Measurements from ENCODE around the gene CCND3. TPM values are rescaled to one million over a fixed set of nuclear protein-coding genes. Genes with fewer than 3 reads are reported as not detected.

CCND3 gene
- polyA plus RNA-seq, 1 experiment, result 25.8 TPM

DNA sequence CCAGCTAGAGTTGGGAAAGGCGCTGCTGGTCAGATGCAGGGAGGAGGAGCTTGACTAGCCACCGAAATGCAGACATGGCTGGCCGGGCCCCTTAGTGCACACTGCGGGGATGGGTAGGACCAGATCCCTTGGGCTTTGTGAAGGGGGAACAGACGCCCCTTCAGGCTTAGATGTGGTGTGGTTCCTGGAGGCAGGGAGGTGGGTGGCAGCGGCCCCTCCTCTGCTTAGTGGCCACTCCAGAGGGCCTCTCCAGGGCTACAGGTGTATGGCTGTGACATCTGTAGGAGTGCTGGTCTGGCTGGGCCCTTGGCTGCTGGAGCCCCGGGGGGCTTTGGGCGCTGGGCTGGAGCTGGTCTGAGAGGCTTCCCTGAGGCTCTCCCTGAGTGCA lies 5.9 kb downstream of the CCND3 start:
- Histone ChIP-seq H3K4me3 (ENCODE audit: low read depth, low read length) (no peak overlapping the region), H3K27ac (ENCODE audit: low read depth, low read length) (peak overlapping the region; percentile 47), H3K9me3 (ENCODE audit: control insufficient read depth, insufficient read depth, low read length) (no peaks in the 10 kb centered on the region), H3K27me3 (ENCODE audit: control insufficient read depth, insufficient read depth, low read length) (no peaks in the 10 kb centered on the region)
- TF ChIP-seq, protein P1, sequence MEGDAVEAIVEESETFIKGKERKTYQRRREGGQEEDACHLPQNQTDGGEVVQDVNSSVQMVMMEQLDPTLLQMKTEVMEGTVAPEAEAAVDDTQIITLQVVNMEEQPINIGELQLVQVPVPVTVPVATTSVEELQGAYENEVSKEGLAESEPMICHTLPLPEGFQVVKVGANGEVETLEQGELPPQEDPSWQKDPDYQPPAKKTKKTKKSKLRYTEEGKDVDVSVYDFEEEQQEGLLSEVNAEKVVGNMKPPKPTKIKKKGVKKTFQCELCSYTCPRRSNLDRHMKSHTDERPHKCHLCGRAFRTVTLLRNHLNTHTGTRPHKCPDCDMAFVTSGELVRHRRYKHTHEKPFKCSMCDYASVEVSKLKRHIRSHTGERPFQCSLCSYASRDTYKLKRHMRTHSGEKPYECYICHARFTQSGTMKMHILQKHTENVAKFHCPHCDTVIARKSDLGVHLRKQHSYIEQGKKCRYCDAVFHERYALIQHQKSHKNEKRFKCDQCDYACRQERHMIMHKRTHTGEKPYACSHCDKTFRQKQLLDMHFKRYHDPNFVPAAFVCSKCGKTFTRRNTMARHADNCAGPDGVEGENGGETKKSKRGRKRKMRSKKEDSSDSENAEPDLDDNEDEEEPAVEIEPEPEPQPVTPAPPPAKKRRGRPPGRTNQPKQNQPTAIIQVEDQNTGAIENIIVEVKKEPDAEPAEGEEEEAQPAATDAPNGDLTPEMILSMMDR (IDR thresholded peaks at IDR 0.05; ENCODE audit: low read depth, low read length), result no peak
- ChIA-PET POLR2A (interaction anchor here (0.5 to 1.5 kb wide), 3 partner anchors 102 to 142 kb away, joined by 3 to 6 read pairs (median 4); no protein-coding TSS in a partner anchor), CTCF (interaction anchor here (0.5 to 12.9 kb wide), 14 partner anchors 8 to 568 kb away, joined by 3 to 145 read pairs (median 5); partner anchors contain the start of genes BYSL, MED20, TAF8 and TOMM6)
- DNase-seq (ENCODE audit: low read depth, low spot score), result no peak

DNA sequence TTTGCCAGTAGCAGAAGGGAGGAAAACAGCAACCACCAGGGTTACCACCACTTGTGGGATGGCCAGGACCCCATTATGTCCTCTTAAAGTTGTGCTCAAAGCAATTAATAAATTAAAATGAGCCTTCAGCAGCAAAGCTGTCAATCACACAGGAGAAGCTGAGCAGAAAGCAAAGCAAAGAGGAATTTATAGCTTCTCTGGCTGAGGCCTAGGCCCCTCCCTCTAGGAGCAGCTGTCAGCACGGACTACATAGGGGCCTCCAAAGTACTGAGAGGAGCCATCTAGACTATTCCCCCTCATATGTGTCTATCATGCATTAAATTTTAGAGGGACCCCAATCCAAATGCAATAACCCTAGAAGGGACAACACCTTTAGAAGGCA lies 6.4 kb downstream of the CCND3 start:
- CTCF ChIA-PET, result interaction anchor here (0.5 to 12.9 kb wide), 16 partner anchors 8 to 568 kb away, joined by 3 to 145 read pairs (median 4); partner anchors contain the start of genes BYSL, MED20, TAF8 and TOMM6
- H3K4me3 ChIP-seq (ENCODE audit: low read depth, low read length), result no peak overlapping the region
- no peaks in the 10 kb centered on the region for H3K9me3 ChIP-seq (ENCODE audit: control insufficient read depth, insufficient read depth, low read length)
- POLR2A ChIA-PET, result interaction anchor here (1.3 to 1.5 kb wide), 2 partner anchors 109 to 148 kb away, joined by 3 to 6 read pairs; partner anchors contain the start of gene TOMM6
- no peak for DNase-seq (ENCODE audit: low read depth, low spot score)
- TF ChIP-seq, protein P1 (IDR thresholded peaks at IDR 0.05; ENCODE audit: low read depth, low read length), result no peak
- H3K27me3 ChIP-seq (ENCODE audit: control insufficient read depth, insufficient read depth, low read length), result no peaks in the 10 kb centered on the region
- H3K27ac ChIP-seq (ENCODE audit: low read depth, low read length), result peak overlapping the region; percentile 21

DNA sequence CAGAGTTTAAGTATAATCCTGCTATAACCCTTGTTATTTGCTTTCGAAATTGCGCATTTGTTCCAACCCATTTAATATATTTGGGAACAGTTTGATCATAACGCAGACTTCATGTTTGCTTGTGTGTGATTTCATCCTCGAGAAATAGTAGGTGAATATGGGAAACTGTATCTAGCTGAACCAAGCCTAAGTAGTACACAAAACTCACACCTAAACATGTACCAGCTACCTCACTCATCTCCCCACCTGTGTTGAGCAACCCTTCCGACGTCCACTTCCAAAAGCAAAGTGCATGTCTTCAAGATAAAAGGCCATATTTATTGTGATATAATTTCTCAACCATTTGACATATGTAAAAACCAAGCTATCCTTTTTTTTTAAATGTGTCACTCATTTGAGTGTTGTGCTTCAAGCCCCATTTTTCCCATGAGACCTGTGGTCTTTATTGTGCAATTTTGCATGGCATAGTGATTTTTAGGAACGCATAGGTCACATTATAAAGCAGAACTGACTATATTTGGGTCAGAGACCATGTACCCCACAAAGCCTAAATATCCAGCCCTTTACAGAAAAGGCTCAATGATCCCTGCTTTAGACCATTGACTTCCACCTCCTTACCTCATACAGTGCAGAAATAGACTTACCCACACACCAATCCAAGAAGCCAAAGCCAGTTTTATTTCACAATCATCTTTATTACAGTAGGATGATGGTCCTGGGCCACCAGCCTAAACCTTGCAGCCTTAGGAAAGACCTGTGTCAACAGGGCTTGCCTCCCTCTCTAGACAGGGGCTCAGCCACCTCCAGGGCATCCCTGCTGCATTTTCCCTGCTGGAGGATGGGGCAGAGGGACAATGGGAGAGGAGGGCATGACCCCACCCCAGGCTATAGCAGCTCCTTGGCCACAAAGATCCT lies 7.1 kb downstream of the CCND3 start:
- Histone ChIP-seq H3K9me3 (ENCODE audit: control insufficient read depth, insufficient read depth, low read length) (no peaks in the 10 kb centered on the region), H3K27ac (ENCODE audit: low read depth, low read length) (peak overlapping the region; percentile 21), H3K4me3 (ENCODE audit: low read depth, low read length) (no peak overlapping the region), H3K27me3 (ENCODE audit: control insufficient read depth, insufficient read depth, low read length) (no peaks in the 10 kb centered on the region)
- DNase-seq (ENCODE audit: low read depth, low spot score), result no peak
- ChIA-PET POLR2A (interaction anchor here (1.3 to 1.5 kb wide), 2 partner anchors 117 to 147 kb away, joined by 3 to 4 read pairs; partner anchors contain the start of genes TAF8 and TOMM6), CTCF (interaction anchor here (0.7 to 12.9 kb wide), 10 partner anchors 10 to 134 kb away, joined by 3 to 145 read pairs (median 4); partner anchors contain the start of genes BYSL and MED20)
- TF ChIP-seq, protein P1 (IDR thresholded peaks at IDR 0.05; ENCODE audit: low read depth, low read length), result no peak

- POLR2A ChIA-PET, result interaction anchor here (0.8 kb wide), 1 partner anchor 15 kb away, joined by 3 read pairs; no protein-coding TSS in a partner anchor
- H3K27me3 ChIP-seq (ENCODE audit: control insufficient read depth, insufficient read depth, low read length), result no peaks in the 10 kb centered on the region
- CTCF ChIA-PET, result interaction anchor here (1.2 to 12.9 kb wide), 3 partner anchors 11 to 145 kb away, joined by 4 to 145 read pairs (median 144); partner anchors contain the start of genes BYSL, MED20 and TOMM6
Observed at GRCh38 chr6:41932378-41932777, 9.2 kb downstream of the CCND3 start.

More at GRCh38 chr6:41932378-41932777, 9.2 kb downstream of the CCND3 start:
- H3K4me3 ChIP-seq (ENCODE audit: low read depth, low read length), result no peak overlapping the region
- H3K9me3 ChIP-seq (ENCODE audit: control insufficient read depth, insufficient read depth, low read length), result no peaks in the 10 kb centered on the region
- TF ChIP-seq, protein P1 (IDR thresholded peaks at IDR 0.05; ENCODE audit: low read depth, low read length), result no peak
- no peak for DNase-seq (ENCODE audit: low read depth, low spot score)
- no peak overlapping the region for H3K27ac ChIP-seq (ENCODE audit: low read depth, low read length)
